Gastrocnemius medialis (tissue), 4 donors: ENCODE measurements around the gene PLAC1.

Source experiments
- CTCF ChIP-seq, 5 experiments: fragments of 450-650 bp in 3 of 5; fragments of 200-600 bp in 2 of 5; sonication (generic) in 2 of 5; IDR thresholded peaks in 4 of 5; conservative IDR thresholded peaks in 1 of 5; 1 replicate in 4 of 5; 2 replicates in 1 of 5; pipeline ENCODE4 v1.5.1; 2016 to 2019; ENCODE audit warnings: antibody characterized with exemption in 5 of 5, mild to moderate bottlenecking in 3 of 5, moderate library complexity in 3 of 5
- POLR2A ChIP-seq, 2 donors: fragments of 450-650 bp; IDR thresholded peaks; one replicate each; pipeline ENCODE4 v1.6.1; 2017; ENCODE audit warnings: antibody characterized with exemption in 2 of 2, mild to moderate bottlenecking in 2 of 2, moderate library complexity in 2 of 2

- TF ChIP-seq POLR2A (IDR thresholded peaks at IDR 0.05) = no peak
- TF ChIP-seq CTCF (IDR thresholded peaks at IDR 0.05 in 4 of 5, conservative IDR thresholded peaks at IDR 0.05 in 1 of 5) = no peak
These were observed 85.2 kb downstream of the PLAC1 start for GRCh38 chrX:134572816-134573682.
